ENCODE measurements around the gene USH1C. TPM values are rescaled to one million over a fixed set of nuclear protein-coding genes. Genes with fewer than 3 reads are reported as not detected.

USH1C gene
- total RNA-seq, 2 experiments from 2014 or later, result not detected

- POLR2A ChIA-PET, result no interaction called here
- CTCF ChIA-PET, result no interaction called here
- no peak for DNase-seq
- Mint-ChIP-seq H3K27me3 (peaks cover 27% of the 10 kb centered on the region), H3K27ac (no peak overlapping the region), H3K9me3 (ENCODE audit: low read depth) (no peaks in the 10 kb centered on the region), H3K4me1 (peaks cover 3% of the 10 kb centered on the region), H3K4me3 (no peak overlapping the region), H3K36me3 (ENCODE audit: low read depth) (no peaks in the 10 kb centered on the region)
- ATAC-seq, result no peak
- intact Hi-C loops (cut with DNase I, micrococcal nuclease), result no loop called here
Observed at GRCh38 chr11:17542249-17542648, 2.0 kb downstream of the USH1C start.

GRCh38 chr11:17541330-17541885 is 2.8 kb downstream of the USH1C start:
- intact Hi-C loops (cut with DNase I, micrococcal nuclease), result no loop called here
- DNase-seq (no peak), ATAC-seq (no peak)
- H3K36me3 Mint-ChIP-seq (ENCODE audit: low read depth), result no peaks in the 10 kb centered on the region
- H3K27me3 Mint-ChIP-seq, result peaks cover 25% of the 10 kb centered on the region
- no peak overlapping the region for H3K4me3 Mint-ChIP-seq
- H3K9me3 Mint-ChIP-seq (ENCODE audit: low read depth), result no peaks in the 10 kb centered on the region
- no peak overlapping the region for H3K27ac Mint-ChIP-seq
- ChIA-PET CTCF (no interaction called here), POLR2A (no interaction called here)
- peaks cover 3% of the 10 kb centered on the region for H3K4me1 Mint-ChIP-seq

GRCh38 chr11:17540807-17541206 is 3.4 kb downstream of the USH1C start:
- peaks cover 3% of the 10 kb centered on the region for H3K4me1 Mint-ChIP-seq
- H3K4me3 Mint-ChIP-seq, result no peak overlapping the region
- ATAC-seq, result no peak
- H3K27ac Mint-ChIP-seq, result no peak overlapping the region
- DNase-seq, result no peak
- peaks cover 19% of the 10 kb centered on the region for H3K27me3 Mint-ChIP-seq
- no peaks in the 10 kb centered on the region for H3K36me3 Mint-ChIP-seq (ENCODE audit: low read depth)
- no peaks in the 10 kb centered on the region for H3K9me3 Mint-ChIP-seq (ENCODE audit: low read depth)
- ChIA-PET POLR2A (no interaction called here), CTCF (no interaction called here)
- intact Hi-C loops (cut with DNase I, micrococcal nuclease), result no loop called here

GRCh38 chr11:17538731-17539130 is 5.5 kb downstream of the USH1C start:
- intact Hi-C loops (cut with DNase I, micrococcal nuclease), result no loop called here
- no peaks in the 10 kb centered on the region for H3K9me3 Mint-ChIP-seq (ENCODE audit: low read depth)
- no peaks in the 10 kb centered on the region for H3K36me3 Mint-ChIP-seq (ENCODE audit: low read depth)
- H3K4me1 Mint-ChIP-seq, result no peaks in the 10 kb centered on the region
- DNase-seq (no peak), ATAC-seq (no peak)
- ChIA-PET CTCF (interaction anchor here (0.8 kb wide), 1 partner anchor 13 kb away, joined by 3 read pairs; no protein-coding TSS in a partner anchor), POLR2A (no interaction called here)
- no peak overlapping the region for H3K4me3 Mint-ChIP-seq
- peaks cover 8% of the 10 kb centered on the region for H3K27me3 Mint-ChIP-seq
- H3K27ac Mint-ChIP-seq, result no peak overlapping the region

- no peaks in the 10 kb centered on the region for H3K36me3 Mint-ChIP-seq (ENCODE audit: low read depth)
- CTCF ChIA-PET, result interaction anchor here (0.8 to 2.1 kb wide), 2 partner anchors 10 to 12 kb away, joined by 3 to 8 read pairs; no protein-coding TSS in a partner anchor
Observed at GRCh38 chr11:17538054-17538453, 6.2 kb downstream of the USH1C start.

GRCh38 chr11:17537261-17537660 is 7.0 kb downstream of the USH1C start:
- ATAC-seq, result no peak
- no peak for DNase-seq
- Mint-ChIP-seq H3K27ac (no peak overlapping the region), H3K4me1 (no peaks in the 10 kb centered on the region), H3K9me3 (ENCODE audit: low read depth) (no peaks in the 10 kb centered on the region), H3K27me3 (peaks cover under 1% of the 10 kb centered on the region), H3K4me3 (no peak overlapping the region), H3K36me3 (ENCODE audit: low read depth) (no peaks in the 10 kb centered on the region)
- ChIA-PET POLR2A (no interaction called here), CTCF (interaction anchor here (2.1 kb wide), 1 partner anchor 9 kb away, joined by 8 read pairs; no protein-coding TSS in a partner anchor)
- intact Hi-C loops (cut with DNase I, micrococcal nuclease), result no loop called here

More at GRCh38 chr11:17538054-17538453, 6.2 kb downstream of the USH1C start:
- H3K4me3 Mint-ChIP-seq, result no peak overlapping the region
- no peaks in the 10 kb centered on the region for H3K9me3 Mint-ChIP-seq (ENCODE audit: low read depth)
- POLR2A ChIA-PET, result no interaction called here
- ATAC-seq (no peak), DNase-seq (no peak)
- H3K27me3 Mint-ChIP-seq, result peaks cover 6% of the 10 kb centered on the region
- intact Hi-C loops (cut with DNase I, micrococcal nuclease), result no loop called here
- H3K4me1 Mint-ChIP-seq, result no peaks in the 10 kb centered on the region
- H3K27ac Mint-ChIP-seq, result no peak overlapping the region

- Mint-ChIP-seq H3K27me3 (no peaks in the 10 kb centered on the region), H3K9me3 (ENCODE audit: low read depth) (no peaks in the 10 kb centered on the region), H3K4me1 (no peaks in the 10 kb centered on the region), H3K36me3 (ENCODE audit: low read depth) (no peaks in the 10 kb centered on the region), H3K4me3 (no peak overlapping the region), H3K27ac (no peak overlapping the region)
- CTCF ChIA-PET, result no interaction called here
- no peak for DNase-seq
- ATAC-seq, result no peak
- intact Hi-C loops (cut with DNase I, micrococcal nuclease), result no loop called here
- POLR2A ChIA-PET, result no interaction called here
Observed at GRCh38 chr11:17535488-17535887, 8.7 kb downstream of the USH1C start.

GRCh38 chr11:17533778-17534415 is 10.3 kb downstream of the USH1C start:
- no peak for ATAC-seq
- Mint-ChIP-seq H3K9me3 (ENCODE audit: low read depth) (no peaks in the 10 kb centered on the region), H3K4me3 (no peak overlapping the region)

GRCh38 chr11:17533341-17533740 is 10.9 kb downstream of the USH1C start:
- intact Hi-C loops (cut with DNase I, micrococcal nuclease), result no loop called here
- Mint-ChIP-seq H3K27me3 (peaks cover 2% of the 10 kb centered on the region), H3K9me3 (ENCODE audit: low read depth) (no peaks in the 10 kb centered on the region), H3K4me3 (no peak overlapping the region), H3K4me1 (no peaks in the 10 kb centered on the region), H3K36me3 (ENCODE audit: low read depth) (no peaks in the 10 kb centered on the region), H3K27ac (no peak overlapping the region)
- POLR2A ChIA-PET, result no interaction called here
- DNase-seq, result no peak
- no peak for ATAC-seq
- CTCF ChIA-PET, result no interaction called here

More at GRCh38 chr11:17533778-17534415, 10.3 kb downstream of the USH1C start:
- no peaks in the 10 kb centered on the region for H3K4me1 Mint-ChIP-seq
- POLR2A ChIA-PET, result no interaction called here
- H3K36me3 Mint-ChIP-seq (ENCODE audit: low read depth), result no peaks in the 10 kb centered on the region
- intact Hi-C loops (cut with DNase I, micrococcal nuclease), result no loop called here
- H3K27me3 Mint-ChIP-seq, result peaks cover 2% of the 10 kb centered on the region
- no peak overlapping the region for H3K27ac Mint-ChIP-seq
- CTCF ChIA-PET, result interaction anchor here (0.9 kb wide), 1 partner anchor 150 kb away, joined by 3 read pairs; no protein-coding TSS in a partner anchor
- no peak for DNase-seq

GRCh38 chr11:17532784-17533183 is 11.4 kb downstream of the USH1C start:
- DNase-seq, result no peak
- H3K4me3 Mint-ChIP-seq, result no peak overlapping the region
- H3K27me3 Mint-ChIP-seq, result peaks cover 2% of the 10 kb centered on the region
- ChIA-PET CTCF (no interaction called here), POLR2A (no interaction called here)
- no peak overlapping the region for H3K27ac Mint-ChIP-seq
- H3K36me3 Mint-ChIP-seq (ENCODE audit: low read depth), result no peaks in the 10 kb centered on the region
- no peaks in the 10 kb centered on the region for H3K4me1 Mint-ChIP-seq
- intact Hi-C loops (cut with DNase I, micrococcal nuclease), result no loop called here
- H3K9me3 Mint-ChIP-seq (ENCODE audit: low read depth), result no peaks in the 10 kb centered on the region
- no peak for ATAC-seq

GRCh38 chr11:17531636-17532113 is 12.5 kb downstream of the USH1C start:
- H3K9me3 Mint-ChIP-seq (ENCODE audit: low read depth), result no peaks in the 10 kb centered on the region
- no peak overlapping the region for H3K4me3 Mint-ChIP-seq
- H3K4me1 Mint-ChIP-seq, result no peaks in the 10 kb centered on the region
- no peaks in the 10 kb centered on the region for H3K36me3 Mint-ChIP-seq (ENCODE audit: low read depth)
- no peak overlapping the region for H3K27ac Mint-ChIP-seq
- peaks cover 2% of the 10 kb centered on the region for H3K27me3 Mint-ChIP-seq
- DNase-seq, result no peak
- intact Hi-C loops (cut with DNase I, micrococcal nuclease), result no loop called here
- ATAC-seq, result no peak
- ChIA-PET POLR2A (no interaction called here), CTCF (interaction anchor here (1.0 kb wide), 1 partner anchor 147 kb away, joined by 3 read pairs; no protein-coding TSS in a partner anchor)

- CTCF ChIA-PET, result interaction anchor here (1.0 kb wide), 1 partner anchor 146 kb away, joined by 3 read pairs; no protein-coding TSS in a partner anchor
- DNase-seq (no peak), ATAC-seq (no peak)
- H3K27me3 Mint-ChIP-seq, result peaks cover 2% of the 10 kb centered on the region
- intact Hi-C loops (cut with DNase I, micrococcal nuclease), result no loop called here
- POLR2A ChIA-PET, result no interaction called here
- H3K27ac Mint-ChIP-seq, result no peak overlapping the region
- H3K36me3 Mint-ChIP-seq (ENCODE audit: low read depth), result no peaks in the 10 kb centered on the region
- no peaks in the 10 kb centered on the region for H3K4me1 Mint-ChIP-seq
- no peak overlapping the region for H3K4me3 Mint-ChIP-seq
- no peaks in the 10 kb centered on the region for H3K9me3 Mint-ChIP-seq (ENCODE audit: low read depth)
Observed at GRCh38 chr11:17531071-17531600, 13.1 kb downstream of the USH1C start.

Data from activated CD4-positive, alpha-beta T cell treated with anti-CD3 and anti-CD28 coated beads for 36 hours (primary cell).